HG02938 (cell line): ENCODE results near the gene CGREF1.

Experiments
- ATAC-seq: cut with Tn5 transposase; IDR thresholded peaks from one replicate; pipeline ENCODE4 v1.9.1; 2021; ENCODE audit warnings: mild to moderate bottlenecking, moderate library complexity; ENCODE audit not compliant: unreplicated experiment

Gene CGREF1

GRCh38 chr2:27089111-27089954 is 29.6 kb downstream of the CGREF1 start:
- no peak for ATAC-seq

- no peak for ATAC-seq
Observed at GRCh38 chr2:27088634-27089033, 30.3 kb downstream of the CGREF1 start.

GRCh38 chr2:27087823-27088410 is 31.0 kb downstream of the CGREF1 start:
- ATAC-seq = no peak

- ATAC-seq = peak; percentile 19
Observed at GRCh38 chr2:27086724-27087593, 32.0 kb downstream of the CGREF1 start, which contains the start of gene KHK. TSS of gene KHK (plus strand) at chr2:27086772. CDS start at chr2:27087260, 488 bp downstream.

- peak; percentile 73 for ATAC-seq
Observed at GRCh38 chr2:27086090-27086723, 32.7 kb downstream of the CGREF1 start.

GRCh38 chr2:27085673-27086089 is 33.2 kb downstream of the CGREF1 start:
- ATAC-seq = peak; percentile 11

GRCh38 chr2:27085062-27085672 is 33.8 kb downstream of the CGREF1 start:
- ATAC-seq = no peak

- ATAC-seq = no peak
Observed at GRCh38 chr2:27084297-27085061, 34.4 kb downstream of the CGREF1 start.

- ATAC-seq = no peak
Observed at GRCh38 chr2:27083410-27084296, 35.3 kb downstream of the CGREF1 start.

GRCh38 chr2:27082773-27083409 is 36.0 kb downstream of the CGREF1 start:
- ATAC-seq = no peak

GRCh38 chr2:27081984-27082772 is 36.8 kb downstream of the CGREF1 start:
- ATAC-seq = no peak

GRCh38 chr2:27080603-27080936 is 38.4 kb downstream of the CGREF1 start:
- no peak for ATAC-seq

- no peak for ATAC-seq
Observed at GRCh38 chr2:27080140-27080469, 38.8 kb downstream of the CGREF1 start.

- no peak for ATAC-seq
Observed at GRCh38 chr2:27079233-27080139, 39.4 kb downstream of the CGREF1 start.

- no peak for ATAC-seq
Observed at GRCh38 chr2:27078267-27079194, 40.4 kb downstream of the CGREF1 start, which contains the start of gene EMILIN1. TSS of gene EMILIN1 (plus strand) at chr2:27078615. CDS start at chr2:27079066, 451 bp downstream.
